ENCODE measurements around the gene FAAP20.

- TF ChIP-seq CTCF (IDR thresholded peaks at IDR 0.05) (no peak), EZH2 (IDR thresholded peaks at IDR 0.05) (no peak), EZH2phosphoT487 (IDR thresholded peaks at IDR 0.05) (no peak)
These were observed 12.4 kb upstream of the FAAP20 start for GRCh38 chr1:2206813-2207487.
